Ishikawa (cell line): Measurements from ENCODE around the gene FLRT3.

Source experiments
- CEBPB ChIP-seq: IDR thresholded peaks from 2 replicates; pipeline ENCODE4 v1.6.1; 2012
- CREB1 ChIP-seq: IDR thresholded peaks from 2 replicates; pipeline ENCODE4 v1.6.1; 2012; ENCODE audit warnings: low read depth
- EGR1 ChIP-seq: IDR thresholded peaks from 2 replicates; pipeline ENCODE4 v1.6.1; 2012
- REST ChIP-seq: IDR thresholded peaks from 2 replicates; pipeline ENCODE4 v1.6.1; 2012; ENCODE audit warnings: low read depth, mild to moderate bottlenecking
- USF1 ChIP-seq: IDR thresholded peaks from 2 replicates; pipeline ENCODE4 v1.6.1; 2012
- TF ChIP-seq, protein P1 (sequence below): IDR thresholded peaks from 2 replicates; pipeline ENCODE4 v1.6.1; 2012

GRCh38 chr20:14304472-14304871 lies 32.9 kb downstream of the FLRT3 start:
- no peak for TF ChIP-seq REST
- TF ChIP-seq CREB1: no peak
- TF ChIP-seq CEBPB: no peak
- no peak for TF ChIP-seq USF1
- no peak for TF ChIP-seq EGR1
- TF ChIP-seq, protein P1, sequence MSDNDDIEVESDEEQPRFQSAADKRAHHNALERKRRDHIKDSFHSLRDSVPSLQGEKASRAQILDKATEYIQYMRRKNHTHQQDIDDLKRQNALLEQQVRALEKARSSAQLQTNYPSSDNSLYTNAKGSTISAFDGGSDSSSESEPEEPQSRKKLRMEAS: no peak
